HEK293 (cell line): ENCODE results near the gene PANK2.

Experiments
- CTCF ChIP-seq: fragments of 450-650 bp; formaldehyde crosslinking; IDR thresholded peaks from 2 replicates; pipeline ENCODE4 v1.5.1; 2016; ENCODE audit warnings: missing biosample characterization, missing genetic modification characterization
- KLF1 ChIP-seq: fragments of 450-650 bp; formaldehyde crosslinking; IDR thresholded peaks from 2 replicates; pipeline ENCODE4 v1.5.1; 2016; ENCODE audit warnings: missing biosample characterization, missing genetic modification characterization
- MEIS1 ChIP-seq: sonication (generic); formaldehyde crosslinking; IDR thresholded peaks from 2 replicates; pipeline ENCODE4 v1.8.1; 2022; ENCODE audit warnings: missing genetic modification reagents, mild to moderate bottlenecking, borderline replicate concordance
- REST ChIP-seq: fragments of 450-650 bp; formaldehyde crosslinking; IDR thresholded peaks from 2 replicates; pipeline ENCODE4 v1.5.1; 2016; ENCODE audit warnings: missing biosample characterization, missing genetic modification characterization
- ZBTB11 ChIP-seq: fragments of 450-650 bp; formaldehyde crosslinking; conservative IDR thresholded peaks from 2 replicates; pipeline ENCODE4 v1.5.1; 2016; ENCODE audit warnings: low read depth, missing biosample characterization, missing genetic modification characterization
- ZBTB7A ChIP-seq: fragments of 450-650 bp; formaldehyde crosslinking; IDR thresholded peaks from 2 replicates; pipeline ENCODE4 v1.5.1; 2016; ENCODE audit warnings: low read depth, missing biosample characterization, missing genetic modification characterization
- ZNF138 ChIP-seq: fragments of 450-650 bp; formaldehyde crosslinking; IDR thresholded peaks from 2 replicates; pipeline ENCODE4 v1.5.1; 2016; ENCODE audit warnings: missing biosample characterization, missing genetic modification characterization, borderline replicate concordance
- ZNF24 ChIP-seq: fragments of 450-650 bp; formaldehyde crosslinking; IDR thresholded peaks from 2 replicates; pipeline ENCODE4 v1.5.1; 2016; ENCODE audit warnings: missing biosample characterization, missing genetic modification characterization
- ZNF398 ChIP-seq: fragments of 450-650 bp; formaldehyde crosslinking; IDR thresholded peaks from 2 replicates; pipeline ENCODE4 v1.5.1; 2017; ENCODE audit warnings: missing biosample characterization, missing genetic modification characterization
- ZNF473 ChIP-seq: fragments of 450-650 bp; formaldehyde crosslinking; IDR thresholded peaks from 2 replicates; pipeline ENCODE4 v1.5.1; 2017; ENCODE audit warnings: missing biosample characterization, missing genetic modification characterization
- ZNF544 ChIP-seq: fragments of 450-650 bp; formaldehyde crosslinking; IDR thresholded peaks from 2 replicates; pipeline ENCODE4 v1.5.0; 2017; ENCODE audit warnings: missing biosample characterization, missing genetic modification characterization
- ZNF670 ChIP-seq: fragments of 450-650 bp; formaldehyde crosslinking; IDR thresholded peaks from 2 replicates; pipeline ENCODE4 v1.5.1; 2016; ENCODE audit warnings: missing biosample characterization, missing genetic modification characterization, low read depth

- no peak for TF ChIP-seq CTCF (tag by site-specific recombination)
- TF ChIP-seq ZNF138 (tag by site-specific recombination): no peak
- TF ChIP-seq ZBTB7A (tag by site-specific recombination): no peak
- TF ChIP-seq ZNF398 (tag by site-specific recombination): no peak
- no peak for TF ChIP-seq ZNF473 (tag by site-specific recombination)
- no peak for TF ChIP-seq REST
- no peak for TF ChIP-seq ZNF670 (tag by site-specific recombination)
- TF ChIP-seq KLF1 (tag by site-specific recombination): no peak
- TF ChIP-seq ZNF544 (tag by site-specific recombination): no peak
- no peak for TF ChIP-seq ZNF24
- TF ChIP-seq ZBTB11 (tag by site-specific recombination): no peak
- no peak for TF ChIP-seq MEIS1 (CRISPR knock-in tag)
Observed at GRCh38 chr20:3935956-3936340, 46.8 kb downstream of the PANK2 start.
